ENCODE measurements around the gene IL36RN.

The IL36RN gene

DNA sequence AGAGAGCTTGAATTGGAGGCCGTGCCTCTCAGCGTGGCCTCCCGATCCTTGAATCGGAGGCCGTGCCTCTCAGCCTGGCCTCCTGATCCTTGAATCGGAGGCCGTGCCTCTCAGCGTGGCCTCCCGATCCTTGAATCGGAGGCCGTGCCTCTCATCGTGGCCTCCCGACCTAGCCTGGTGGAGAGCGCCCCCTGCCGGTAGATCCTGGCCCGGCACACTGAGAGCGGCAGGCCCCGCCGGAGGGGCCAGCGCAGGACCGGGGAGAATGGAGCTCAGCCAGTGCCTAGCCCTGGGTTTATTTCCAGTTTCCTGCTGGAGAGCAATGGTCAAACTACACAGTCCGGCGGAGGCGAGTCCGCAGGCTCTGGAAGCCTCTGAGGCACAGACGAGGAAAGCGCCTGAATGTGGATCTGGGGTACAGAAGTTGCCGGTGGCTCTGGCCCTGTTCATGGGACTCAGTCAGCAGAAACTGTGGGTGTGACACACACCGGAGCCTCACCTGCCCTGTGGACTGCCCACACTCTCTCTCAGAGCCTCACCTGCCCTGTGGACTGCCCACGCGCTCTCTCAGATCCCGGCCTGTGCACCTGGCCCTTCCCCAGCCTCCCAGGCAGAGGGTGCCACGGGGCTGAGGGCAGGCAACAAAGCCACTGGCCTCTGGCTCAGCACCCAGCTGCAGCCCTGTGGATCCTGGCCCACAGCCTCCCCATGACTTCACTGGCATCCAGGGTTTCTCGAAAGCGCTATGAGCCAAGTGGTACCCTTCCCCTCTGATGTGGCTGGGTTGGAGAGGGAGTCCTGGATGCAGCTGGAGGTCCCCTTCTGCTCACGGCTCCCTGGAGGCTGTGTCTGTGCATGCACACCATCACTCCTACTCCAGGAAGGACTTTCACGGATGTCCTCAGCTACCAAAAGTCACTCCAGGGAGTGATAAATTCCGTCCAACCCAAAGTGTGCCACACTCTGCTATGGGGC, 7.8 kb upstream of the IL36RN start:
- DNase-seq = no peak

DNA sequence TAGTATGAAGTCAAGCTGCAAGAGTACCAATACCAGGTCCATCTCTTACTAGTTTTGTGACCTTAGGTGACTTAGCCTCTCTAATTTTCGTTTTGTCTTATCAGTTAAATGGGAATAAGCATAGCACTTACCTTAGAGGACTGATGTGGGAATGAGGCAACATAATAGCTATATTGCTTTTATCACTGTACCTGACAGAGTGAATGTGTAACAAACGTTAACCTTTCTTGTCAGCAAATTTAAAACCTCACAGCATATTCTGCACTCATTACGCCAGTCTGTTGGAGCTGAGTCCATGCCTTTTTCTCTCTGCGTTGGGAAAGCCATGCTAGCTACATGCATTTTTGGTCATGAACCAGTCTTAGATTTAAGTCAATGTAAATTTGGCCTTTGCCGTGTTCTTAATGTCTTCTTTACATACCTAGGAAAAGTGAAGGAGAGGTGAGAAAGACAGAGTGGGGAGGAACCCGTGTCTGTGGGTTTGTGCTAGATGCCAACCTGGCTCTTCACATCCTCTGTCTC, 6.5 kb upstream of the IL36RN start, which contains the start of gene IL36B:
Gene IL36B (minus strand): TSS at position 472 of the 522 bp plus-strand sequence.
- DNase-seq = no peak

DNA sequence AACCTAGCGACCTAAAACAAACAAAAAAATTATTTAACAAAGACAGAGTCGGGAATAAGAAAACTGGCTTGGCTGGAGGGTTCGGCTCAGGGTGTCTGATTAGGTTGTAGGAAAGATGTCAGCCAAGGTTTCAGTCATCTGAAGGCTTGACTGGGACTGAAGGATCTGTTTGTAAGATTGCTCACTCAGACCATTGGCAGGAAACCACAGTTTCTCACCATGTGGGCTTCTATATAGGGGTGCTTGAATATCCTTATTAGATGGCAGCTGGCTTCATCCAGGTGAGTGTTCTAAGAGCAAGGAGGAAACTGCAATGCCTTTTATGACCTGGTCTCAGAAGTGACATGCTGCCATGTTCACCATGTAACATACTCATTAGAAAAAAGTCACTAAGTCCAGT, 5.3 kb upstream of the IL36RN start:
- DNase-seq = no peak

DNA sequence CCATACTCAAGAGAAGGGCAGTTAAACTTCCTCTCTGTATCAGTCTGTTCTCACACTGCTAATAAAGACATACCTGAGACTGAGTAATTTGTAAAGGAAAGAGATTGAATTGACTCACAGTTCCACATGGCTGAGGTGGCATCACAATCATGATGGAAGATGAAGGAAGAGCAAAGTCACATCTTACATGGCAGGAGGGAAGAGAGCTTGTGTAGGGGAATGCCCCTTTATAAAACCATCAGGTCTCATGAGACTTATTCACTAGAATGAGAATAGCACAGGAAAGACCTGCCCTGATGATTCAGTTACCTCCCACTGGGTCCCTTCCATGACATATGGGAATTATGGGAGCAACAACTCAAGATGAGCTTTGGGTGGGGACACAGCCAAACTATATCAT, 4.9 kb upstream of the IL36RN start:
- no peak for DNase-seq

DNA sequence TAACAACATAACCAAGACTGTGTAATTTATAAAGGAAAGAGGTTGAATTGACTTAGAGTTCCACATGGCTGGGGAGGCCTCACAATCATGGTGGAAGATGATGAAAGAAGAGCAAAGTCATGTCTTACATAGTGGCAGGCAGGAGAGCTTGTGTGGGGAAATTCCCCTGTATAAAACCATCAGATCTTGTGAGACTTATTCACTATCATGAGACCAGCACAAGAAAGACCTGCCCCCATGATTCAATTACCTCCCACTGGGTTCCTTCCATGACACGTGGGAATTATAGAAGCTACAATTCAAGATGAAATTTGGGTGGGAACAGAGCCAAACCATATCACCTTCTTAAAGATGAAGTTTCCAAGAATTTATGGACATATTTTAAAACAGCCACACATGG, 2.5 kb upstream of the IL36RN start:
- DNase-seq = no peak

DNA sequence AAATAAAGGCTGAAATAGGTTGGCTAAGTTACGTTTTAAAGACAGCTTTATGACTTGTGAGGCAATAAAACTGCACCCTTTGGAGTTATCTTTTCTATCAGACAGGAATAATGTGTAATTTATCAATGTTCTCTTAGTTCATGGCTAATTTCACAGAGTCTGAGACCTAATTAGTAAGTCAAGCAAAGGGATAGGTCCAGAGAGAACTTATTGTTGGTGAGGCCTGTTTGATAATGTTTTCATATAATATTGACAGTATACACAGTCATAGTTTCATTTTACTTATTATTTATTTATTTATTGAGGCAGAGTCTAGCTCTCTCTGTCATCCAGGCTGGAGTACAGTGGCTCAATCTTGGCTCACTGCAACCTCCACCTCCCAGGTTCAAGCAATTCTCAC, 1.9 kb upstream of the IL36RN start:
- DNase-seq = no peak

DNA sequence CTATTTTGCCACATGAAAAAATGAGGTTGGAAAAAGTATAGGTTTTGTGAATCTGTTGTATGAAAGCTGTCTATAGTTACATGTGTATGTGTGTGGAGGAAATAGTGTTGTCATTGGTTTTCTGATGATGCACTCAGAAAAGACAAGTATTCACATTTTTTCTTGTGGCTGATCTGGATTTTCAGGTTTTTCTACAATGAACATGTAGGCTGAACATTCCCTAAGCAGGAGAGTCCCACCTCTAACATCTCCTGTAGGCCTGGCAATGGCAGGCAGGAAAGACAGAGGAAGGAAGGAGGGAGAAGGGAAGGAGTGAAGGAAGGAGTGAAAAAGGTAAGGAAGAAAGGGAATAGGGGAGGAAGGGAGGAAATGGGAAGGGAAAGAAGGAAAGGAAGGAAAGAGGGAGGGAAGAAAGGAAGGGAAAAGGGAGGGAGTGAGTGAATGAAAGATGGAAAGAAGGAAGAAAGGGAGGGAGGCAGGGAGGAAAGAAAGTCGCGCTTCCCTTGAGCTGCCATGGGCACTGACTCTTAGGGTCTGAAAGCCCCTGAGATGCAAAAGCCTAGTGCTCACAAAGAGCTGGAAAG, 495 bp upstream of the IL36RN start:
- no peak for DNase-seq

DNA sequence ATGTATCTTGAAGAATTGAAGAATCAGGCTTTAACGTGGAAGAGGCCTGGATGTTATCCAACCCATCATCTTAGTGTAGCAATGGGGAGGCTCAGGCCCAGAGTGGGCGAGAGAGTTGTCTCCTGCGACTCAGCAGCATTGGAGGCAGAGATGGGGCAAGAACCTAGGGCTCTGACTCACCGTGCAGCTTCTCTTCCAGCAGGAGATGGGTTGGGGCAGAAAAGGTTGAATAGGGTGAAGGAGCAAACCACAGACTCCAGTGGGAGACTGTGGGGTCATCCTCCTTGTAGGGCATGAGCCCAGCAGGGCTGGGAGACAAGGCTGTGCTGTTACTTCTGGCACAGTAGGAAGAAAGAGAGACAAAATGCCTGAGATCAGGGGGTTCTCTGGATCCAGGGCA, 1.4 kb downstream of the IL36RN start:
- no peak for DNase-seq

DNA sequence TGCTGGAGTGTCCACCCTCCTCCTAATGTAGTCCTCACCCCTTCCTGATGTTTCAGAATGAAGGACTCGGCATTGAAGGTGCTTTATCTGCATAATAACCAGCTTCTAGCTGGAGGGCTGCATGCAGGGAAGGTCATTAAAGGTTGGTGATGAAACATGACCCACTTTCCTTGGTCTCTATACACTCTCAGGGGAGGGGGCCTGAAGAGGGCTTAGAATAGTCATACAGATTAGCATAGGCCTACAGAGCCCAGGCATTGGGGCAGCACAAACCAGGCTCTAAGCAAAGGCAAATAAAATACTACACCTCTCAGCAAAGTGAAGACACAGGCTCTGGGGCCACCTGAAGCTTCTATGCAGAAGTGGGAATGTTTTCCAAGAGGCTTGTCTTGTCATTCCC, 1.8 kb downstream of the IL36RN start:
- no peak for DNase-seq

DNA sequence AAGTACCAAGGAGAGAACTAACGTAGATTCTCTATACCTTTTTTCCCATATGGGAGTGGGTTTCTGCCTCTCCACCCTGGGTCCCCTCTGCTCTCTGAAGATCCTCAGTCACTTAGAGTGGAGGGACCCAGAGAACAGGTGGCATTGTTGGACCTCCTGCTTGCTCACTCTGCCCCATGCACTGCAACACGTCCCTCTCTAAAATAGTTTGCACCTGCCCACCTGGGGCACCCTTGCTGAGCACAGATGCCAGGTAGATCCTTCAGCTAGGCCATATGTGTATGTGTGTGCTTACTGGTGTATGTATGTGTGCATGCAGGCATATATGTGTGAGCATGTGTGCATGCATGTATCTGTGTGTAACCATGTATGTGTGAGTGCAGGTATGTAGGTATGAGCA, 2.2 kb downstream of the IL36RN start:
- no peak for DNase-seq

DNA sequence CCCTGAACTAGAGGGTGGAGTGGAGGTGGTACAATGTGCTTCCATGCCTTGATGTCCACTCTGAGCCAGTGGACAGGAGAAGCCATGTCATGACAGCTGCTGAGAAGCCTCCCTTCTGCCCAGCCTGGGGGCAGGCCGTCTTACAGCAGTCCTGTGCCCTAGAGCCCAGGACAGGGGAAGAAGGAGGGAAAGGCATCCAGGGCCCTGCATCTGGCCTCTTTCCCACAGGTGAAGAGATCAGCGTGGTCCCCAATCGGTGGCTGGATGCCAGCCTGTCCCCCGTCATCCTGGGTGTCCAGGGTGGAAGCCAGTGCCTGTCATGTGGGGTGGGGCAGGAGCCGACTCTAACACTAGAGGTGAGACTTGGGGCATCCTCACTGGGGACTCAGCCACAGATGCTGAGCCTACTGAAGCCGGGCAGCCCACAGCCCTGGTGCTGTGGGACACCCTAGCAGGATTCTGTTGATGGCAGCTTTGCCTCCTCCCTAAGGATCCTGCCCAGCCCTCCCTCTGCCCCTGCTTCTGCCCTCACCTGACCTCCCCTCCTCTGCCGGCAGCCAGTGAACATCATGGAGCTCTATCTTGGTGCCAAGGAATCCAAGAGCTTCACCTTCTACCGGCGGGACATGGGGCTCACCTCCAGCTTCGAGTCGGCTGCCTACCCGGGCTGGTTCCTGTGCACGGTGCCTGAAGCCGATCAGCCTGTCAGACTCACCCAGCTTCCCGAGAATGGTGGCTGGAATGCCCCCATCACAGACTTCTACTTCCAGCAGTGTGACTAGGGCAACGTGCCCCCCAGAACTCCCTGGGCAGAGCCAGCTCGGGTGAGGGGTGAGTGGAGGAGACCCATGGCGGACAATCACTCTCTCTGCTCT, 3.1 kb downstream of the IL36RN start:
- no peak for DNase-seq

DNA sequence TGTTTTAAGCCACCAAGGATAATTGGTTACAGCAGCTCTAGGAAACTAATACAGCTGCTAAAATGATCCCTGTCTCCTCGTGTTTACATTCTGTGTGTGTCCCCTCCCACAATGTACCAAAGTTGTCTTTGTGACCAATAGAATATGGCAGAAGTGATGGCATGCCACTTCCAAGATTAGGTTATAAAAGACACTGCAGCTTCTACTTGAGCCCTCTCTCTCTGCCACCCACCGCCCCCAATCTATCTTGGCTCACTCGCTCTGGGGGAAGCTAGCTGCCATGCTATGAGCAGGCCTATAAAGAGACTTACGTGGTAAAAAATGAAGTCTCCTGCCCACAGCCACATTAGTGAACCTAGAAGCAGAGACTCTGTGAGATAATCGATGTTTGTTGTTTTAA, 5.3 kb downstream of the IL36RN start:
- no peak for DNase-seq

DNA sequence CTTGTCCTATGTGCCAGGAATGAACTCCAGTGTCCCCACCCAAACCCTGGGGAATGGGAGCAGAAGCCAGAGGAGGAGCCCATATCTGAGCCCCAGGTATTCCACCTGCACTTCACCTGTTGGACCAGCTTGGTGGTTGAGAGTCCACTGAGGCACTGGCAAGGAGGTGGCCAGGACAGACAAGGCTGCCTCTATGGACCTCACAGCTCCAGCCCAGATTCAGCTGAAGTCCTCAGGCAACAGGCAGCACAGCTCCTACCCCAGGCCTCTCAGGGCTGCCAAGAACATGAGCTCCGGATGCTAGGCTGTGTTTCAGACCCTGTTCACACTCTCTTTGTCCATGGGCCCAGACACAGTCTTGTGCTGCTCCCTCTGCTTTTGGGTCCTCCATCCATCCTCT, 5.9 kb downstream of the IL36RN start:
- no peak for DNase-seq

DNA sequence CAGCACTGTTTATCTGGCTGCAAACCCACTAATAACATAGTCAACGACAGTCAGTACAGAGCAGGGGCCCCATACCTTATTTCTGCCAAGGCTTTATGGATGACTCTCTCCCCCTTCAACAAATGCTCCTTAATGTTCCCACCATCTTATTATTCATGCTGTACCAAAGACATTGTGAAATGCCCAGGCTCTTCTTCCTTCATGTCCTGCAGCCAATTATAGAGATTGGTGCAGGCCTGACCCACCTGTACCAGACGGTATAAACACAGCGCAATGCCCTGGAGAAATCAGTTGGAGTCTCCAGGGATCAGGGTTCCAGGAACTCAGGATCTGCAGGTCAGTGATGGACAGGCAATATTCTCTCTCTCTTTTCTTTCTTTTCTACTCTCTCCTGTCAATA, 8.7 kb downstream of the IL36RN start, which contains the start of gene IL1F10:
Gene IL1F10 (plus strand): TSS at position 290 of the 400 bp plus-strand sequence. CDS start 4,769 bp downstream, outside the sequence.
- no peak for DNase-seq

DNA sequence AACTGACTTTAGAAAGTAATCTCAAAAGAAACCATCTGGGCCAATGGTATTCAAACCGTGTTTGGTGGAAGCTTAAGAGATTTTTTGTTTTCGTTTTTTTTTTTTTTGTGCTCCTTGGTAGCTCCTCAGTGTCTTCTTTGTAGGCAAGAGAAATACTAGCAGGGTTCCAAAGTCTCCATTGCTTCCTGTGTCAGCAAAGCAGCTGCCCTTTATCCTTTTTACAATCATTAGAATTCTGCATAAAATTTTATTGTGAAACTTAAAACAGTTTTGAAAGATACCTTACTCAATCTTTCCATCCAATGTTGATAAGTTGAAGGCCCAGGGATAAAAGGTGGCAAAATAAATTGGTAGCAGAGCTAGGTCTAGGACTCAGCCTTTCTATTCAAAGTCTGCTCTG, 9.3 kb downstream of the IL36RN start:
- DNase-seq = no peak

DNA sequence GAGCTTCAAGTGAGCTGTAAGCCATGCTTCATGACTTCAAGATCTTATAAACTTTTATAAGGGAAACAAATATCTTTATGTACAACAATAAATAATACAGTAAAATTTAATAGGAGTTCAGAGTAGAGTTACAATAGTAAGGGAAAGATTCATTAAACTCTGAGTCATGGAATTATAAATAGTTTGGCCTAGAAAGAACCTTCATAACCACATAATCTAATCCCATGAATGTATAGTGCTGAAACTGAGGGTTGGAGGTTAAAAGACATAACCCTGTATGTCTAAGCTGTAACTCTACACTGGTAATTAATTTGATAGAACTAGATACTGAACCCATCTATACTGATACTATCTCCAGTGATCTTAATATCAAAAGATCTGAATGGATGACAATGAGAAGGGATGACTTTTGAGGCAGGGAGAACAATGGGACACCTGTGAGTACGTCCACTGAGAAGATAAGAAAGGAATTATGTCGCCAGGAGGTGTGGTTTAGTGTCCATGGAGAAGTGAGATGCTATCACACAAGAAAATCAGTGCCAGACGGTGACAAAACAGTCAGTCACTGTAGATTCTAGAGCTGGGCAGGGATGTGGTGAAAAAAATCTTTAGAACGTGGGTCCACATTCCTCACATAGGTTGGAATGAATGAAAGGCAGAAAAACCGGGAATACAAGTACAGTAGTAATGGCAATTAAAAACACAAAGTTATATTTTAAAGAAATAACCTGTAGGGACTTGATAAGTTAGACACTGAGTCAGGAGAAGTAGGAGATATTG, 9.9 kb downstream of the IL36RN start:
- no peak for DNase-seq

DNA sequence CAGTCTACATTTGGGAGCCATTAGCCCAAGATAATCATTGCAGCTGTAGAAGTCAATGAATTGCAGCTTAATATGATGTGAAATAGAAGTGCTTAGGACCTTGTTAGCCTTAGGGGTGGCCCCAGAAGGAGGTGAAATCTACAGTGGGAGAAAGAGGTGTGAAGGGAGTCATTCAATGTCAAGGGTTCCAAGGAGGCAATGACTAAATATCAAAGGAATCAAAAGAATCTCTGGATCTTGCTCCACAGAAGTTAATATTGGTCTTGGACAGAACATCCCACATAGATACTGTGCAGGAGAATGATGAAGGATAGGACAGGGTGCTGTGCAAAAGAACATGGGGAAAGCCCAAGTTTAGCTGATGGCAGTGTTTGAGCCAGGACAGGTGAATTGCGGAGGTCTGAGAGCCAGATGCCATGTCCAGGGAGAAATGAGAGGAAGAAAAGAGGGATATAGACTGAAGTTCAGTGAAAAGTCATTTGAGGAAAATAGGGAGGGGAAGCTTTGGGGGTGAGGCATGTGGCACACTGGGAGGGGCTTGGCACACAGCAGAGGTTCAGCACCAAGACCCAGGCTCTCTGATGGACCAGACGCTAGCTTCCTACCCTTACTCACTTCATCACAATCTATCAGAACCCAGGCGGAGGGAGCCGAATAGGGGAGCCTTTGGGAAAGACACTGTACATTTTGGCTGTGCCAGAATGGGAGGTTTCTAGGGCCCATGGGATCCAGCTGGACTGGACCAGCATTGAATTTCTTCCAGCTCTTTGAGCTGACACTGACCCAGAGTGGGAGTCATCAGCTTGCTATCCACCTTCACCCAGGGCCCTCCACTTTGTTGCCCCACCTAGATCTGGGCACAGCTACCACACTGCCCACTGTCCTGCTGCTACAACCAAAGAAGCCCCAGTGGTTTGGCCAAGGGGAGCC, 10.9 kb downstream of the IL36RN start:
- peak in 1 of 2 experiments; percentile 17 for DNase-seq

DNA sequence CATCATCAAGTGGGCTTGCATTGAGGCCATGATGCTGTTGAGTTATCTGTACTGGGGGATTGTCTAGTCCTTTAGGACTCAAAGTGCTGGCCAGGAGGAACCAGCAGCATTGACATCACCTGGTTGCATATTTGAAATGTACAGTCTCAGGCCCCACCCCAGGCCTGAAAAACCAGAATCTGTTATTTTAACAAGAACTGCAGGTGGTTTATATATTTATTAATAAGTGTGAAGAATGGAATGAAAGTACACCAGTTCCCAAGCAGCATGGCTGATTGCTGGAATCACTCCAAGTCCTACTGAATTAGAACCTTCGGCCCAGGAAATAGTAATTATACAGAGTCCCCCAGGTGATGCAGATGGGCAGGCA, 11.6 kb downstream of the IL36RN start:
- no peak for DNase-seq

DNA sequence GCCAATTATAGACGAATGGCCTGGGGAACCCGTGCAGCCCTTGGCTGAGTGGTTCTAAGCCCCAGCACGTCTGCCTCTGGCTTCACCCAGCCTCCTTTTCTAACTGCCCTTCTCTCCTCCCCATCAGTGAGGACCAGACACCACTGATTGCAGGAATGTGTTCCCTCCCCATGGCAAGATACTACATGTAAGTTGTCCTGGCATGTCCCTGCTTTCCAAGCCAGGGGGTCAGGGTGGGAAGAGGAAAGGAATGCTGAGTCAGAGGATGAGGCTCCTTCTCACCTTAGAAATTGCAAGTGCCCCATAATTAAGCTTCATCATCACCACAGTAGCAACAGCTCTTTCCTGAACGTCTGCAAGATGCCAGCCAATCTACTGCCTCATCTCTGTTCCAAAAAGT, 13.6 kb downstream of the IL36RN start:
- no peak for DNase-seq

DNA sequence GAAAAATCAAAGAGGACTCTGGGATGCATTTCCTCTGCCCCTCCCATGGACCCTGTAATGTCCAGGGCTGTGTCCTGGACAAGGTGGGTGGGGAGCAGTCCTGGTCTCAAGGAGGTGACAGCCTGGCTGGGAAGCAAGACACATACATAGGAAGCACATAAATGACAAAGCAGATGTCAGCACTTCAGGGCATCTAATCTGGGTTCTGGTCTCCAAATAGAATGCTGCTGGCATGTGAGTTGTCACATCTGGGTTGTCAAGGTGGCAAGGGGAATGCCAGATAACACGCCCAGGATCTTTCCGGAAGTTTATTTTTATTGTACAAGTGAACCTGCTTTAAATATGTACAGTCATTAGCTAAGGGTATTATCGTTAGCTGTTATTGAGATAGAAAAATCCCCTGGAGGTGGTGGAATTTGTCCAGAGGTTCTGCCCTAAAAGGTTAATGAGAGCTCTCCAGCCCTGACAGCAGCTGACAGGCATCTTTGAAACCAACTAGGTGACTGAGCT, 14.4 kb downstream of the IL36RN start:
- DNase-seq = no peak

DNA sequence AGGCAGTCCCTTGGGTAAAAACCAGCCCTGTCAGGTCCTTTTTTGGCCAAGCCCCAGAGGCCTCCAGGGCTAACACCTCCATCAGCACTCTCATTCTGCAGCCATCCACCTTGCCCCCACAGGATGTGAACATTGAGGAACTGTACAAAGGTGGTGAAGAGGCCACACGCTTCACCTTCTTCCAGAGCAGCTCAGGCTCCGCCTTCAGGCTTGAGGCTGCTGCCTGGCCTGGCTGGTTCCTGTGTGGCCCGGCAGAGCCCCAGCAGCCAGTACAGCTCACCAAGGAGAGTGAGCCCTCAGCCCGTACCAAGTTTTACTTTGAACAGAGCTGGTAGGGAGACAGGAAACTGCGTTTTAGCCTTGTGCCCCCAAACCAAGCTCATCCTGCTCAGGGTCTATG, 16.0 kb downstream of the IL36RN start:
- DNase-seq = no peak
